Activated CD4-positive, CD25-positive, alpha-beta regulatory T cell treated with anti-CD3 and anti-CD28 coated beads, Interleukin-2, amount 50 U/mL, for 72 hours (primary cell): ENCODE results near the gene SDK2.

Experiments
- DNase-seq: peaks from one replicate; pipeline ENCODE4 v3.0.0; 2021

Gene SDK2

DNA sequence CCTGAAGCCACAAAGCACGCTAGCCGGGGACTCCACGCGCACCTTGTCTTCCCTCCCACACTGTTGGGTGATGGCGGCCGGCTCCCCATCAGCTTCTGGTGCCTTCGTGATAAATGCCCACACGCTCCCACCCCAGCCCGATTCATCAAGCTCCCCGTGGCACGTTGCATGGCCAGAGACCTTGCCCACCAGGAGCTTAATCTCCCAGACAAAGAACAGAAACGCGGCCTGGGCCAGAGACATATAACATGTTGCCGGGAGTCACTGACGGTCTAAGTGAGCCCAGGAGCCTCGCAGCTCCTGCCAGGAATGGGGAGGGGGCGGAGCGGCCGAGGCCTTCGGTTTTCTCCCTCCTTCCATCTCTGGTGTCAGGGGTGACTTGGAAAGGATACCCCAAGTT, 93.1 kb downstream of the SDK2 start:
- no peak for DNase-seq

DNA sequence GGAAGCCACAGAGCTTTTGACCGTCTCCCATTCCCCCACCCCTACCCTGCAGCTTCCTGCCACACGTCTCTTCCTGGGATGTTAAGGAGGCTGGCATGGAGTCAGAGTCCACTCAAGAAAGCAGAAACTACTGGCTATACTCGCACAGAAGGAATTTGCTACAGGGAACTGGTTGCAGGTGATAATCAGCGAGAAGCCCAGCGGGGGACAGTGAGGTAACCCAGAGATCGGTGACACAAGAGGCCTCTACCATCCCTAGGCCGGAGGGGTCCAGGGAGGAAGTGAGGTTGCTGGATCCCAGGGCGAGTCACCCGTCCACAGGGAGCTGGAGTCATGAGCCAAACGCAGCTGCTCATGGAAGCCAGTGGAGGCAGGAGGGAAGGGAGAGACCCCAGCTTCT, 93.7 kb downstream of the SDK2 start:
- no peak for DNase-seq

GRCh38 chr17:73549841-73550430, 94.3 kb downstream of the SDK2 start:
- DNase-seq = no peak

- no peak for DNase-seq
These were observed 95.5 kb downstream of the SDK2 start for GRCh38 chr17:73548620-73549311.

- no peak for DNase-seq
These were observed 96.5 kb downstream of the SDK2 start for GRCh38 chr17:73547790-73548189.

DNA sequence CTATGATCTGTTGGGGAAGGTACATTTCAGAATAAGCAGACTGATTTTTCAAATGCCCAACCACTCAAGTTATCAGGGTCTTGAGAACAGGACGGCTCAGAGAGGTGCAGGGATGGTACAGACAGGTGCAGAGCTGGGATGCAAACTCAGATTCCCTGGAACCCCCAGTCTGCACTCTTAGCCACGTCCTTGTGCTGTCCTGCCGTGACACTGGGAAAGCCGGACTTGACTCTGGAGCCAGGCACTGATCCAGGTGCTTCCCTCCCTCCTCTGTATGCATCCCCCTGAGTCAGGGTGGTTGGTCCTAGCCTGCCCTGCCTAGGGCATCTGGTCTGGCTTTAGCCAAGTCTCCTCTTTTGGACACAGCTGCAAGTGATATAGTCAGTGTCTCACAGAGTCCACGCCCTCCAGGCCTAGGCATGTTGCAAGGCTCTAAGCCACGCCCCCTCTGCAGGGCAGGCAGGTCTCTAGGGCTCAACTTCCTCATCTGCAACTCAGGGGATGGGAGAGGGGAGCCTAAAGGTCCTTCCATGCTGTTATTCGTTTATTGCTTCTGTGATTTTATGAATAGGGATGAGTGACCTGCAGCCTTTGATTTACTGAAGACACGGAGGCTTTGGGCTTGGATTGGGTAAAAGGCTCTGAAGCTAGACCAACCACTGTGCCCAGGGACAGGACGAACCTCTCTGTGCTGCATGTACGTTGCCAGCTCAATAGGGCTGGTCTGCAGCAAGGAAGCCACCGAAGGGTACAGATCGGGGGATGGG, 97.3 kb downstream of the SDK2 start:
- no peak for DNase-seq

- no peak for DNase-seq
These were observed 98.1 kb downstream of the SDK2 start for GRCh38 chr17:73546114-73546513.

- no peak for DNase-seq
These were observed 98.9 kb downstream of the SDK2 start for GRCh38 chr17:73545109-73546032.

DNA sequence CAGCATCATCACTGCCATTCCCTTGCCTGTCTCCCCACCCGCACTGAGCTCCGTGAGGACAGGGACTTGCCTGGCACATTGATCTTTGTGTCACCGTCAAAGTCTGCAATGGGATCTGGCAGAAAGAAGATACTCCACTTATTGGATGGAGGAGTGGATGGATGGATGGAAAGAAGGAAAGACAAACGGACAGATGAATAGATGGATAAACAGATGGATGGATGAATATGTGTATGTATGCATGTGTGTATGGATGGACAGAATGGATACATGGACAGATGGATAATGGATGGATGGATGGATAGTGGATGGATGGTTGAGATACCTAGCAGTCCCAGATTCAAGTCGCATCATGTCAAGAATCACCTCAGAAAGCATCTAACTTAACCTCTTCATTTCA, 99.9 kb downstream of the SDK2 start:
- DNase-seq = no peak

DNA sequence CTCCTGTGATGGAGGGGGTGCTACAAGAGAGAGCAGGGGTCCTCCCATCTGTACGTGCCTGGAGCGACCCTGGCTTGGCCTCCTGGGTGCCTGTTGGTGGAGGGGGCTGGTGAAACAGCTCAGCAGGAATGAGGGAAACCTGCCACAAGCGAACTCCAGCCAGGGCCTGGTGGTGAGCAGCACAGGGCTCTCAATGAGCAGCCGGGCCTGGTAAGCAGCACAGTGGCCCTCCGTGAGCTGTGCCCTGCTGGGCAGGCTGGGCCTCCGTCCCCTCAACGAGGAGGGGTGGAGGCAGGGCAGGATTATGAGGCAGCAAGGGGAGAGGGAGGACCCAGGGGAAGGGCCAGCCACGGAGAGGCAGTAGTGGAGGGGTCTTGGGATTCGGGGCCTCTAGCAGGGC, 101.9 kb downstream of the SDK2 start:
- no peak for DNase-seq

- no peak for DNase-seq
These were observed 102.7 kb downstream of the SDK2 start for GRCh38 chr17:73541561-73541981.

DNA sequence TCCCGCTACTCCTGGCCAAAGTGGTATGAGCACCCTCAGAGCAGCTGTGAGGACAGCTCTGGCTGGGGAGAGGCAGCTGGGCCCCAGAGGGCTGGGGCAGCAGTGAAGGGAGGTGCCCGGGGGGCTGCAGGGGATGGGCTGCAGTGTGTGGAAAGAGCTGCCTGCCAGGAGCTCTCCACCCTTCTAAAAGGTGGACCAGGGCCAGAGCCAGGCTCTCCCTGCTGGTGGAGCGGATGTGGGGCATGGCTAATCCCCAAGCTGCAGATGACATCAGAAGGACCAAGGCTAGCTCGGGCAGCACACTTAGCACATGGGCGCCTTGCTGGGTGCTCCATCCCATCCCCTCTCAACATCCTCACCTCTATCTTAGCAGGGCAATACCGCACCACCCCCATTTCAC, 103.1 kb downstream of the SDK2 start:
- no peak for DNase-seq

DNA sequence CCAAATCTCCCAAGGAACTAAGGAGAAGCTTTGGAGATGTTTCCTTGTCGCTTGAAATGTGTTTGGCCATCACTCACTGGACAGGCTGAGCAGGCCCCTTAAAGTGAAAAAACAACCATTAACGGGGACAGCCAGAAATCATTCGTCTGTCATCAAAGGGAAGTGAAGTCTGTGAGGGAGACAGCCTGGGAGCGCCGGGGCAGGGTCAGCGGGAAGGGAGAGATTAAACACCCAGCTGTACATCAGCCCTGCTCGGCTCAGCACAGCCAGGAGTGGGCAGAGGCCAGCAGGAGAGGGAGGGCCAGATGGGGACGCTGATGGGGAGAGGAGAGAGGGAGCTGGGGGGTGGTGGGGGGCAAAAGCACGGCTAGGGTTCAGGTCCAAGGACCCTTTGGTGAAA, 105.1 kb downstream of the SDK2 start:
- DNase-seq = no peak

GRCh38 chr17:73538445-73538844, 105.8 kb downstream of the SDK2 start:
- DNase-seq = no peak

GRCh38 chr17:73536700-73537605, 107.3 kb downstream of the SDK2 start:
- no peak for DNase-seq

DNA sequence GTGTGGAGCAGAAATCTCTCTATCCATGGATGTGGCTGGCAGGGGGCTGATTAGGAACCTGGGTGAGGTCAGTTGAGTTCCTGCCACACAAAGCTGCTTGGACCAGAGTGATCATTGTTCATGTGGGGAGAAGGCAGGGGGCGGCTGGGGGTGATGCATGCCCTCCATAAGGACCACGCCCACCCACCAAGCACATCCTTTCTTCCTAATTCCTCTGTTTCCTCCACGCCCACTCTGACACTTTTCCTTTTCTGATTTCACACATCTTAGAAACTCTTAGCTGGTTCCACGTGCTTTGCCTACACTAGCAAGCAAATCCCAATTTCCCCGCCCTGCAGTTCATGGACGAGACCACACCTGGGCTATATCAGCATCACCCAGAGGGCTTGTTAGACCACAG, 108.5 kb downstream of the SDK2 start:
- DNase-seq = no peak

- no peak for DNase-seq
These were observed 109.9 kb downstream of the SDK2 start for GRCh38 chr17:73534209-73534909.

DNA sequence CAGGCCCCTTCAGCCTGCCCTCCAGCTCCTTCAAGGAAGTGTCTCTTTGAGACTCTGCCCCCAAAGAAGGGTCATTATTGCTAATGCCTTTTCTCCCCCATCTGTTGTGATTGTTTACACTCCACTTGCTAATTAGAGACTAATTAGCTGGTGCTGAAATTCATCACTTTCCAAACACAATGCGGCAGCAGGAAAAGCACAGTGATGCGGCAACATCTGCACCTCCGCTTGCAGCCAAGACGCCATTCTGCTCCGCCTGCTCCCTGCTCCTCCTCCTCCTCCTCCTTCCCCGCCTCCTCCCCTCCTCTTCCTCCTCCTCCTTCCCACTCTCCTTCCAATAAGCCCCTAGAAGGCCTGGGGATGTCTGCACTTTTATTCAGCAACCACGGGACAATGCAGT, 110.5 kb downstream of the SDK2 start:
- no peak for DNase-seq

- DNase-seq = no peak
These were observed 111.1 kb downstream of the SDK2 start for GRCh38 chr17:73533127-73533526.

GRCh38 chr17:73532421-73532901, 111.8 kb downstream of the SDK2 start:
- no peak for DNase-seq

DNA sequence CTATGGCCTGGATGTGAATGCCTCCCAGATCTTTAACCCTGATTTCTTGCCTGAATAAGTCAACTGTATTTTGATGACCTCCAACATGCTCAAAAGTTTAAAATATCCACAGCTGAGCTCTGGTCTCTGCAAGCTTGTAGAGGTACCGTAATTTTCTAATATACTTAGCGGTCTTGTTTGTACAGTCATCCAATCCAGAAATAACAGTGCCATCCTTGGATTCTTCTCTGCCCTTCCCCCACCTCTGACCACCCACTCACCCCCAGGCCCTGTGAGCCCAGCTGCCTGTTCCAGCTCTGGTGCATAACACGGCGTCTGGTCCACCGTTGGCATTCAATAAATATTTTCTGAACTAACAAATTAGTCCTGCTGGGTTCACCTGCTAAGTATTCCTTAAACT, 113.1 kb downstream of the SDK2 start:
- no peak for DNase-seq
